GM21825 (cell line): Measurements from ENCODE around the gene ITGA11.

Source experiments
- ATAC-seq: cut with Tn5 transposase; IDR thresholded peaks from one replicate; pipeline ENCODE4 v1.9.1; 2021; ENCODE audit warnings: mild to moderate bottlenecking, moderate library complexity; ENCODE audit not compliant: unreplicated experiment

ITGA11 gene, protein sequence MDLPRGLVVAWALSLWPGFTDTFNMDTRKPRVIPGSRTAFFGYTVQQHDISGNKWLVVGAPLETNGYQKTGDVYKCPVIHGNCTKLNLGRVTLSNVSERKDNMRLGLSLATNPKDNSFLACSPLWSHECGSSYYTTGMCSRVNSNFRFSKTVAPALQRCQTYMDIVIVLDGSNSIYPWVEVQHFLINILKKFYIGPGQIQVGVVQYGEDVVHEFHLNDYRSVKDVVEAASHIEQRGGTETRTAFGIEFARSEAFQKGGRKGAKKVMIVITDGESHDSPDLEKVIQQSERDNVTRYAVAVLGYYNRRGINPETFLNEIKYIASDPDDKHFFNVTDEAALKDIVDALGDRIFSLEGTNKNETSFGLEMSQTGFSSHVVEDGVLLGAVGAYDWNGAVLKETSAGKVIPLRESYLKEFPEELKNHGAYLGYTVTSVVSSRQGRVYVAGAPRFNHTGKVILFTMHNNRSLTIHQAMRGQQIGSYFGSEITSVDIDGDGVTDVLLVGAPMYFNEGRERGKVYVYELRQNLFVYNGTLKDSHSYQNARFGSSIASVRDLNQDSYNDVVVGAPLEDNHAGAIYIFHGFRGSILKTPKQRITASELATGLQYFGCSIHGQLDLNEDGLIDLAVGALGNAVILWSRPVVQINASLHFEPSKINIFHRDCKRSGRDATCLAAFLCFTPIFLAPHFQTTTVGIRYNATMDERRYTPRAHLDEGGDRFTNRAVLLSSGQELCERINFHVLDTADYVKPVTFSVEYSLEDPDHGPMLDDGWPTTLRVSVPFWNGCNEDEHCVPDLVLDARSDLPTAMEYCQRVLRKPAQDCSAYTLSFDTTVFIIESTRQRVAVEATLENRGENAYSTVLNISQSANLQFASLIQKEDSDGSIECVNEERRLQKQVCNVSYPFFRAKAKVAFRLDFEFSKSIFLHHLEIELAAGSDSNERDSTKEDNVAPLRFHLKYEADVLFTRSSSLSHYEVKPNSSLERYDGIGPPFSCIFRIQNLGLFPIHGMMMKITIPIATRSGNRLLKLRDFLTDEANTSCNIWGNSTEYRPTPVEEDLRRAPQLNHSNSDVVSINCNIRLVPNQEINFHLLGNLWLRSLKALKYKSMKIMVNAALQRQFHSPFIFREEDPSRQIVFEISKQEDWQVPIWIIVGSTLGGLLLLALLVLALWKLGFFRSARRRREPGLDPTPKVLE

GRCh38 chr15:68431792-68432401 lies at the start of gene ITGA11:
ITGA11 (minus strand) TSS chr15:68432163; CDS start chr15:68432066, 97 bp downstream.
- no peak for ATAC-seq

DNA sequence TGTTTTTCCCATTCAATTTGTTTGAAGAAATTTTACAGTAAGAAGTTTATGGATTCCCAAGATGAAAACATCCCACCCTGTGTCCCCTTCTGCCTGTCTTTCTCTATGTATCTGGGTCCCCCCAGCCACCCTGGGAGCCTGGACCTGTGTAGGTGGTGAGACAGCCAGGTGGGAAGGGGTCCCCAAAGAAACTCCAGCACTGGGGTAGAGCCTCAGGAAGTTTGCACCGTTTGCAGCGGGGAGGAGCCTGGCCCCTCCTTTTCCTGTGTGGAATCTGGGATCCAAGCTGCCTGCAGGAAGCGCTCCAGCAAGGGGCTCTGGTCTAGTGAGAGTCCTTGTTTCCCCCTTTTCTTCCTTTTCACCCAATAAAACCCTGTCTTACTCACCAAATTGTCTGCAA lies 49.4 kb upstream of the ITGA11 start:
- no peak for ATAC-seq

GRCh38 chr15:68480296-68480695 lies 48.3 kb upstream of the ITGA11 start:
- no peak for ATAC-seq

GRCh38 chr15:68479870-68480269 lies 47.9 kb upstream of the ITGA11 start:
- no peak for ATAC-seq

DNA sequence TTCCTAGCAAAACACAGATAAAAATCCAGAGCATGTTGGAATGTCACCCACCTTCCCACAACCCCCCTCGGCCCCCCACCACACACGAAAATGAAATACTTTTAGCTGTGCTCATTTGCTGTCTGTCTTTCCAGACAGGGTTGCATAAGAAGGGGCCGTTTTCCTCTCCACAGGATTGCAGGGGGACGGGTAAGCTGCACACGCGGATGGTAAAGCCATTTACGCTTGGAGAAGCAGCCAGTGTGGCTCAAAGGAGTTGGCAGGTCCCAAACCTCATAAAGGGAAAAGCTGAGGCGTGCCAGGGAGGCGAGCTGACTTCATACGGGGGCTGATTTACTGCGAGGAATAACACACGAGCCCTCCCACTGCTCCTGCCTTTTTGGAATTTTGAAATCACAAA lies 47.4 kb upstream of the ITGA11 start:
- ATAC-seq, result no peak

GRCh38 chr15:68478853-68479252 lies 46.9 kb upstream of the ITGA11 start:
- ATAC-seq, result no peak

DNA sequence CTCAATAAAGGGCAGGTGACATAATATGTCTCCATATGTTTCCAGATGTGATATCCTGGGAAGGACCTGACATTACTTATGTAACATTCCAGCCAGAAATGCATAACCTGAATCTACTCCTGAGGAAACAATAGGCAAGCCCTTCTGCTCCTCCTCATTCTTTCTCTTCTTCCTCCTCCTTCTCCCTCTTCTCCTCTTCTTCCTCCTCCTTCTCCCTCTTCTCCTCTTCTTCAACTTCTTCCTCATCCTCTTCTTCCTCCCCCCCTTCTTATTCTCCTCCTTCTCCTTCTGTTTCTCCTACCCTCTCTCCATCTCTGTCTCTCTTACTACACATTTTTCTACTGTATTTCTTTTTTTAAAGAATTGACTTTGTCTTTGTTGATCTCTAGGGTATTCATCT lies 43.5 kb upstream of the ITGA11 start:
- no peak for ATAC-seq

GRCh38 chr15:68471541-68471940 lies 39.6 kb upstream of the ITGA11 start:
- ATAC-seq, result no peak

- ATAC-seq, result no peak
These were observed 39.0 kb upstream of the ITGA11 start for GRCh38 chr15:68470976-68471375.

GRCh38 chr15:68470049-68470742 lies 38.2 kb upstream of the ITGA11 start:
- ATAC-seq, result no peak

- no peak for ATAC-seq
These were observed 37.4 kb upstream of the ITGA11 start for GRCh38 chr15:68469162-68470048.

GRCh38 chr15:68466876-68467275 lies 34.9 kb upstream of the ITGA11 start:
- no peak for ATAC-seq

- ATAC-seq, result no peak
These were observed 34.0 kb upstream of the ITGA11 start for GRCh38 chr15:68465861-68466560.

GRCh38 chr15:68464448-68465090 lies 32.6 kb upstream of the ITGA11 start:
- ATAC-seq, result no peak

GRCh38 chr15:68463996-68464395 lies 32.0 kb upstream of the ITGA11 start:
- no peak for ATAC-seq

DNA sequence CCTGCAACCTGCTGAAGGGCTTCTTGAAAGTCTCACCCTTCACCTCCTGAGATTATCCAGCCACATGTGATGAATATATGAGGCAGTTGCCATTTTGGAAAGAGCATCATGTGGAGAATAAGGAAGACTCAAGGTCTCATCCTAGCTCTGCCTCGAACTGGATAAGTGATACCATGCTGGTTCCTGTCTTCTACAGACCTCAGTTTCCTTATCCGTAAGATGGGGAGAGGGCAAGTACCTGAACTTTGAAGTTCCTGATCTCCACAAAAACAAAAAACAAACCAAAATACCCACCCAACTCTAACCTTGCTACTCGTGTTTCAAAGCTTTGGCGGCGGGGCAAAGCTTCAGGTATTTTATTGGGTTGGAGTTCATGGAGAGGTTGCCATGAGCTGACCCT lies 31.5 kb upstream of the ITGA11 start:
- ATAC-seq, result no peak

- ATAC-seq, result no peak
These were observed 28.2 kb upstream of the ITGA11 start for GRCh38 chr15:68460166-68460565.

GRCh38 chr15:68450192-68450591 lies 18.2 kb upstream of the ITGA11 start:
- ATAC-seq, result no peak
